CD4-positive, alpha-beta T cell treated with Interferon alpha-2 for 1 hour (primary cell): Measurements from ENCODE around the gene TBXA2R.

Experiments used
- DNase-seq, 2 donors: peaks; one replicate each; pipeline ENCODE4 v3.0.0-alpha.2; 2020 to 2022

TBXA2R gene

GRCh38 chr19:3550947-3551791, 55.5 kb downstream of the TBXA2R start:
- no peak for DNase-seq

GRCh38 chr19:3549816-3550215, 56.9 kb downstream of the TBXA2R start:
- DNase-seq: no peak

GRCh38 chr19:3548606-3549005, 58.1 kb downstream of the TBXA2R start:
- DNase-seq: peak in 1 of 2 donors; percentile 62

- DNase-seq: no peak
Measured at GRCh38 chr19:3547767-3548282, 58.9 kb downstream of the TBXA2R start.

- DNase-seq: peak in 1 of 2 donors; percentile 36
Measured at GRCh38 chr19:3547301-3547731, 59.4 kb downstream of the TBXA2R start.

GRCh38 chr19:3546119-3546518, 60.6 kb downstream of the TBXA2R start:
- DNase-seq: no peak

- DNase-seq: no peak
Measured at GRCh38 chr19:3545669-3546034, 61.0 kb downstream of the TBXA2R start.

- peak; percentile 66 to 80 for DNase-seq
Measured at GRCh38 chr19:3544742-3545668, 61.7 kb downstream of the TBXA2R start.
